Mucosa of rectum (tissue), 2 donors: ENCODE results near the gene HLCS.
A peak's percentile ranks its signal among the peaks of the same experiment; 100 is the strongest.

Experiments
- H3K27ac ChIP-seq, 2 donors: one replicate each; pipeline ENCODE4 v1.7.0; 2013; ENCODE audit warnings: inconsistent platforms in 2 of 2, low read depth in 2 of 2, low read length in 2 of 2
- H3K27me3 ChIP-seq, 2 donors: one replicate each; pipeline ENCODE4 v1.7.0; 2013; ENCODE audit warnings: low read length in 2 of 2; ENCODE audit not compliant: control insufficient read depth in 2 of 2, insufficient read depth in 2 of 2
- H3K36me3 ChIP-seq, 2 donors: one replicate each; pipeline ENCODE4 v1.7.0; 2013; ENCODE audit warnings: low read length in 2 of 2; ENCODE audit not compliant: control insufficient read depth in 2 of 2, insufficient read depth in 2 of 2
- H3K4me1 ChIP-seq, 2 donors: one replicate each; pipeline ENCODE4 v1.7.0; 2013; ENCODE audit warnings: low read length in 2 of 2, mild to moderate bottlenecking in 1 of 2; ENCODE audit not compliant: control insufficient read depth in 2 of 2, insufficient read depth in 2 of 2
- H3K4me3 ChIP-seq, 2 donors: one replicate each; pipeline ENCODE4 v1.7.0; 2013; ENCODE audit warnings: low read length in 2 of 2
- H3K9ac ChIP-seq, 2 donors: one replicate each; pipeline ENCODE4 v1.7.0; 2013; ENCODE audit warnings: low read length in 2 of 2, low read depth in 1 of 2, mild to moderate bottlenecking in 1 of 2
- H3K9me3 ChIP-seq, 2 donors: one replicate each; pipeline ENCODE4 v1.7.0; 2013; ENCODE audit warnings: low read length in 2 of 2; ENCODE audit not compliant: control insufficient read depth in 2 of 2
- donor health status: healthy.
- donor health status: Normal muscosa, but diverticular disease.

Gene HLCS

GRCh38 chr21:36729310-36729970 lies 237.0 kb downstream of the HLCS start:
- Histone ChIP-seq H3K27ac (no peak overlapping the region), H3K9ac (no peak overlapping the region), H3K4me3 (no peak overlapping the region), H3K36me3 (no peaks in the 10 kb centered on the region), H3K27me3 (peaks cover 2 to 17% of the 10 kb centered on the region in 2 donors), H3K4me1 (no peaks in the 10 kb centered on the region), H3K9me3 (no peaks in the 10 kb centered on the region)

DNA sequence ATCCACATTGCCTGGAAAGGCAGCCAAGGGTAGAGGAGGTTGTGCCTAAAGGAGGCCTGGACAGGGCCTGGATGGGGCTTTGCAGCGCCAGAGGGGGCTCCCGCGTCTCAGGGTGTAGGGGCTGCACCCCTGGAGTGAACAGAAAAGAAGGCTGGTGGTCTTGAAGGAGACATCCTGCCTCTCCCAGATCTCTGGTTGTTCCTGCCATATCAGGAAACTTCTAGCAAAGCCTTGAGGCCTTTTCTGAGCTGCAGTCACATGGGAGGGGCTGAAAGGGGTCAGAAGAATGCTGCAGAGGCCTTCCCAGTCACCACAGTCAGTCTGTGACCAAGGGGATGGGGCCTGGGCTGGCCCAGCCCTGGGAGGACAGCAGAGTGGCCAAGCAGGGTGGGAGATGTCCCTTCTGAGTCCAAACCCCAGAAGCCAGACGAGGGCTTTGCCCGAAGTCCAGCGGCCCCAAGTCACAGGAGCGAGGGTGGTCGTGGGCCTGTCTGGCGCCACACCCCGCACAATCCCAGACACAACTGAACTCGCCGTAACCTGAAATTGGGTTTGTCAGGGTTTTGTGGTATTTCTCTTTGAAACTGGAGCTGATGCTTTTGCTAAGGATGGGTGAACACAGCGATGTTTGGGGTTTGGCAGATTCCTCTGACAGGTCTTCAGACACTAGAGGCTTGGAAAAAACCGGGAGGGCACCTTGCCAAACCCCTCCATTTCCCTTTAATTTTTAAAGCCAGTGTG lies 237.9 kb downstream of the HLCS start:
- H3K27me3 ChIP-seq: peaks cover 2 to 17% of the 10 kb centered on the region in 2 donors
- H3K4me1 ChIP-seq: no peaks in the 10 kb centered on the region
- H3K9me3 ChIP-seq: no peaks in the 10 kb centered on the region
- no peak overlapping the region for H3K4me3 ChIP-seq
- H3K9ac ChIP-seq: no peak overlapping the region
- H3K36me3 ChIP-seq: no peaks in the 10 kb centered on the region
- H3K27ac ChIP-seq: no peak overlapping the region

- no peaks in the 10 kb centered on the region for H3K9me3 ChIP-seq
- no peaks in the 10 kb centered on the region for H3K4me1 ChIP-seq
- no peaks in the 10 kb centered on the region for H3K36me3 ChIP-seq
- no peak overlapping the region for H3K9ac ChIP-seq
- no peak overlapping the region for H3K27ac ChIP-seq
- H3K27me3 ChIP-seq: peaks cover 2 to 17% of the 10 kb centered on the region in 2 donors
- no peak overlapping the region for H3K4me3 ChIP-seq
These were observed 238.6 kb downstream of the HLCS start for GRCh38 chr21:36727866-36728265.

DNA sequence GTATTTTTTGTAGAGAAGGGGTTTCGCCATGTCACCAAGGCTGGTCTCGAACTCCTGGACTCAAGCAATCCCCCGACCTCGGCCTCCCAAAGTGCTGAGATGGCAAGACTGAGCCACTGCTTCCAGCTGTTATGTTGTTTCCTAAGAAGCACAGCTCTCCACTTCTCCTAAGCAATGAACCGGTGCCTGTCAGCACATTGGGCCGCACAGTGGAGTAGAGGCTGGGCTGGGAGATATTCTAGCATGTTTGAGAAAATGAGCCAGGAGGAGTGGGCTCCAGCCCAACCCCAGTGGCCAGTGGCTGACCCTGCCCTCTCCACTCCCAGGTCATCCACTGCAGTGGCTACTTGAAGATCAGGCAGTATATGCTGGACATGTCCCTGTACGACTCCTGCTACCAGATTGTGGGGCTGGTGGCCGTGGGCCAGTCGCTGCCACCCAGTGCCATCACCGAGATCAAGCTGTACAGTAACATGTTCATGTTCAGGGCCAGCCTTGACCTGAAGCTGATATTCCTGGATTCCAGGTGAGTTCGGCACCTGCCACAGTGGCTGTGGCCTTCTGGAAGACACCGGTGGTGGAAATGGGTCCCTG lies 240.6 kb downstream of the HLCS start:
- Histone ChIP-seq H3K4me3 (no peak overlapping the region), H3K4me1 (no peaks in the 10 kb centered on the region), H3K27me3 (peaks cover 0 to 14% of the 10 kb centered on the region in 2 donors), H3K27ac (no peak overlapping the region), H3K9ac (no peak overlapping the region), H3K9me3 (no peaks in the 10 kb centered on the region), H3K36me3 (no peaks in the 10 kb centered on the region)

- H3K9ac ChIP-seq: no peak overlapping the region
- H3K4me3 ChIP-seq: no peak overlapping the region
- H3K27me3 ChIP-seq: peaks cover 0 to 3% of the 10 kb centered on the region in 2 donors
- no peak overlapping the region for H3K27ac ChIP-seq
- H3K9me3 ChIP-seq: no peaks in the 10 kb centered on the region
- H3K36me3 ChIP-seq: no peaks in the 10 kb centered on the region
- peaks cover 5 to 6% of the 10 kb centered on the region in 2 donors for H3K4me1 ChIP-seq
These were observed 241.8 kb downstream of the HLCS start for GRCh38 chr21:36724660-36725059.

DNA sequence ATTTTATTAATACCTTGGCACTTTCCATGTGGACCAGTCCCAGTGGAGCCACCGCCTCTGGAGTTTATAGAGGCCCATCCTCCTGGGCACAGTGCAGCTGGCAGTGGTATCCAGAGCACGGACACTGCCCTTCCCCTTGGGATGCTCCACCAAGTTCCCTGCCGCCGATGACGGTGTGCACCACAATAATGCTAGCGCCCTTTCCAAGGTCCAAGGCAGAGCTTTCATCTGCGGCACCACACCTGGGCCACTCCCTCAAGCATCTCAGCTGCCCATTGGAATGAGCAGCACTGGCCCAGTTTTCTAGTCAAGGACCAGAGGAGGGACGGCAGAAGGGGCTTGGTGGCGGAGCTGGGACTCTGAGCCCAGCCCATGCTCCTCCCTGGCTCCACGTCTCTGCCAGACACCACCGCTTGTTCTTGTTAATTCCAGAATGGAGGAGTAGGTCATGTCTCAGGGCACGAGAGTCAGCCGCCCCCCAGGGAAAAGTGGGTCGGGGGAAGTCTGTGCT lies 243.0 kb downstream of the HLCS start:
- Histone ChIP-seq H3K27ac (no peak overlapping the region), H3K4me3 (no peak overlapping the region), H3K36me3 (no peaks in the 10 kb centered on the region), H3K27me3 (peaks cover 0 to 3% of the 10 kb centered on the region in 2 donors), H3K9me3 (no peaks in the 10 kb centered on the region), H3K4me1 (peaks cover 14 to 15% of the 10 kb centered on the region in 2 donors), H3K9ac (no peak overlapping the region)

DNA sequence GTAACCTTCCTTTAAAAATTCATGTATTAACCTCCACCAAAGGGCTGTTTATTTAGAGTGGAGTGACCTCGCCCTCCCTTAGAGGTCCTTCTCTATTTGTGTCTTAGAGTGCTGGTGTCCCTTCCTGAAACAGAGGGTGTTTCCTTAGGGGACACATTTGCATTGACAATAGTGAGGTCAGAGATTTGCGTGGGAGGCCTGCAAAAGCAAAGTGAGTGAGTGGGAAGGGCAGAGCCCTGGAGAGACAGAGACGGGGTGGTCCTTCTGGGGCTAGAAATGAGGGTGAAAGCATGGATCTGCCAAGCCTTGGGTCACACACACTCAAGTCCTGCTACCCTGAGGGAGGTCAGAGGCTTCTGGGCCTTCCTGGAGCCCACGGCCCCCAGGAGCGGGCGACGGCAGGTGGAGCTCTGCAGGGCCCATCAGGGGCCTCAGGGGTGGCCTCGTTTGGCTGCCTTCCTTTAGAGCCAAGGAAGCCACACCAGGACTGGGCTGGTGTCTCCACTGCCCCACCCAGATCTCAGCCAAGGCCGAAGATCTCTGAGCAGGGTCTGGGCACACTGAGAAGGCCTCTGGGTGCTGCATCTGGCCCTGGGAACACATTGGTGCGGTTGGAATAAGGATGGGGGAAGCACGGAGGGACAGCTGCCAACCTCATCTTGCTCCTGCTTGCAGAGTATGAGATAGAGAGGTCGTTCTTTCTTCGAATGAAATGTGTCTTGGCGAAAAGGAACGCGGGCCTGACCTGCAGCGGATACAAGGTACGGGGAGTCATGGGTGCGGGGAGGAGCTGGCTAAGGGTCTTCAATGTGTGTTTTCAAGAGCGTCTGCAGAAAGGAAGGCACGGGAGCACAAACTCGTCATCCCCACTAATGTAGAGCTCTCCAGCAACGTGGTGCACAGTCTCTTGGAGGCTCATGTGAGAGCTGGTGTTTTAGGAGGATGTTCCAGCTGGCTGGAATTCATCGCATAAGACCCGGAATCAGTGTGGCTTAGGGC lies 243.8 kb downstream of the HLCS start:
- no peak overlapping the region for H3K4me3 ChIP-seq
- H3K9me3 ChIP-seq: no peaks in the 10 kb centered on the region
- no peaks in the 10 kb centered on the region for H3K36me3 ChIP-seq
- peaks cover 0 to 3% of the 10 kb centered on the region in 2 donors for H3K27me3 ChIP-seq
- peaks cover 14 to 15% of the 10 kb centered on the region in 2 donors for H3K4me1 ChIP-seq
- H3K27ac ChIP-seq: no peak overlapping the region
- no peak overlapping the region for H3K9ac ChIP-seq

GRCh38 chr21:36721817-36722216 lies 244.7 kb downstream of the HLCS start:
- no peak overlapping the region for H3K27ac ChIP-seq
- H3K9ac ChIP-seq: no peak overlapping the region
- H3K4me1 ChIP-seq: peaks cover 14 to 15% of the 10 kb centered on the region in 2 donors
- H3K27me3 ChIP-seq: peaks cover 0 to 3% of the 10 kb centered on the region in 2 donors
- no peaks in the 10 kb centered on the region for H3K36me3 ChIP-seq
- H3K9me3 ChIP-seq: no peaks in the 10 kb centered on the region
- no peak overlapping the region for H3K4me3 ChIP-seq

DNA sequence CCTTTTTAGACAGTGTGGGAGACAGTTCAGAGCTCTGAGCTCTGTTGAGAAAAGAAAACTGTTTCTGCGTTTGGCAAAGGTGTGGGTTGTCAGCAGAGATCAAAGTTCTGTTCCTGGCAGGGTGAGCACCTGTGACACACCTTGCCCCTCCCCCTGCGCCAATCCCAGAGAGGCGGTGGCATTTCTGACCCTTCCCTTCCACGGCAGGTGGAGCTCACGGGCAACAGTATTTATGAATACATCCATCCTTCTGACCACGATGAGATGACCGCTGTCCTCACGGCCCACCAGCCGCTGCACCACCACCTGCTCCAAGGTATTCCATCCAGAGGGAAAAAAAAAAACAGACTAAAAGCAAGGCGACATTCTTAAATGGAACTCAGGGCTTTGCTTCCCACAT lies 246.9 kb downstream of the HLCS start:
- Histone ChIP-seq H3K9me3 (no peaks in the 10 kb centered on the region), H3K4me3 (peak overlapping the region; percentile 39 to 55), H3K27ac (peak overlapping the region; percentile 88 to 98), H3K4me1 (peaks cover 14 to 15% of the 10 kb centered on the region in 2 donors), H3K27me3 (peaks cover 0 to 5% of the 10 kb centered on the region in 2 donors), H3K9ac (peak overlapping the region; percentile 70 to 72), H3K36me3 (no peaks in the 10 kb centered on the region)
